ENCODE results near the gene LASP1NB.
"Not testable (repeated sequence)": the region's sequence is repeated elsewhere in the genome, so short reads cannot be mapped to it uniquely, and the experiment has no call there.

LASP1NB gene

GRCh38 chr17:38953800-38954199 lies 28.4 kb downstream of the LASP1NB start:
- H2BK5ac ChIP-seq (ENCODE audit: low read depth, low read length); H3K27ac ChIP-seq (ENCODE audit: low read depth, low read length); H3K23ac ChIP-seq (ENCODE audit: insufficient read length); H2AFZ ChIP-seq (ENCODE audit: low read length); H3K79me1 ChIP-seq (ENCODE audit: low read depth, low read length); H4K91ac ChIP-seq (replicated peaks; ENCODE audit: insufficient read length, low read length); H2BK12ac ChIP-seq (ENCODE audit: low read depth, low read length); H2BK120ac ChIP-seq (replicated peaks; ENCODE audit: low read depth, low read length); H3K4ac ChIP-seq (replicated peaks; ENCODE audit: insufficient read length, low read depth, low read length); H3K23me2 ChIP-seq (ENCODE audit: low read depth, low read length); H4K20me1 ChIP-seq (replicated peaks in 1 of 2; ENCODE audit: control insufficient read depth in 1 of 2, insufficient read depth in 2 of 2, low read length in 2 of 2); H3K4me3 ChIP-seq (ENCODE audit: extremely low read depth in 1 of 4, insufficient read depth in 2 of 4, low read depth in 3 of 4, low read length in 4 of 4); CTCF ChIA-PET (ENCODE audit: partially characterized antibody); DNase-seq (ENCODE audit: low read depth in 1 of 2, low spot score in 2 of 2); FAIRE-seq; H3K79me2 ChIP-seq (ENCODE audit: control insufficient read depth in 1 of 2, insufficient read depth in 2 of 2, low read length in 2 of 2); H2AK5ac ChIP-seq (ENCODE audit: low read depth, low read length); H3K9ac ChIP-seq (replicated peaks in 1 of 4; ENCODE audit: extremely low read depth in 1 of 4, low read depth in 3 of 4, low read length in 3 of 4); H4K8ac ChIP-seq (ENCODE audit: extremely low read depth, insufficient read depth, low read length); H3K27me3 ChIP-seq (replicated peaks in 1 of 4; ENCODE audit: control insufficient read depth in 3 of 4, extremely low read depth in 1 of 4, insufficient read depth in 3 of 4, low read length in 3 of 4); POLR2A ChIA-PET (ENCODE audit: partially characterized antibody); H3K4me1 ChIP-seq (replicated peaks in 1 of 4; ENCODE audit: control insufficient read depth in 3 of 4, insufficient read depth in 4 of 4, low read length in 3 of 4); H3K9me3 ChIP-seq (ENCODE audit: insufficient read depth in 2 of 2, low read depth in 1 of 2, low read length in 1 of 2); H3K14ac ChIP-seq (ENCODE audit: insufficient read length); H3K4me2 ChIP-seq (ENCODE audit: insufficient read depth in 1 of 2, low read depth in 2 of 2, low read length in 2 of 2); H3K56ac ChIP-seq (replicated peaks; ENCODE audit: insufficient read length, low read depth, low read length); H3K36me3 ChIP-seq (ENCODE audit: control insufficient read depth in 2 of 4, insufficient read depth in 4 of 4, low read length in 3 of 4); H2BK15ac ChIP-seq (ENCODE audit: low read length); H4K5ac ChIP-seq (ENCODE audit: insufficient read length, low read depth, low read length); H3K18ac ChIP-seq (ENCODE audit: extremely low read depth, low read length); H2BK20ac ChIP-seq (ENCODE audit: low read length): not testable (repeated sequence)
- 94% methylated on average over 7 of the region's 7 CpGs; no CpG with 5 or more reads in 1 of the 2 experiments for whole genome bisulfite sequencing, 2 experiments (ENCODE audit: extremely low coverage in 1 of 2, insufficient coverage in 1 of 2, insufficient read length in 1 of 2, insufficient replicate concordance in 2 of 2, low coverage in 1 of 2, low lambda C conversion rate in 2 of 2, missing lambda C conversion rate in 1 of 2)
